T1000 (cell line): Measurements from ENCODE around the gene SLC35B2.
"Not testable (repeated sequence)": the region's sequence is repeated elsewhere in the genome, so short reads cannot be mapped to it uniquely, and the experiment has no call there.

Source experiments
- DNase-seq: peaks from one replicate; lab custom pipeline; 2025; ENCODE audit warnings: mixed read lengths; lab: John Stamatoyannopoulos, UW

SLC35B2 gene

GRCh38 chr6:44234101-44235025 lies 23.0 kb downstream of the SLC35B2 start:
- peak; percentile 46 for DNase-seq

- DNase-seq, result no peak
Observed at GRCh38 chr6:44233567-44234100, 23.7 kb downstream of the SLC35B2 start.

DNA sequence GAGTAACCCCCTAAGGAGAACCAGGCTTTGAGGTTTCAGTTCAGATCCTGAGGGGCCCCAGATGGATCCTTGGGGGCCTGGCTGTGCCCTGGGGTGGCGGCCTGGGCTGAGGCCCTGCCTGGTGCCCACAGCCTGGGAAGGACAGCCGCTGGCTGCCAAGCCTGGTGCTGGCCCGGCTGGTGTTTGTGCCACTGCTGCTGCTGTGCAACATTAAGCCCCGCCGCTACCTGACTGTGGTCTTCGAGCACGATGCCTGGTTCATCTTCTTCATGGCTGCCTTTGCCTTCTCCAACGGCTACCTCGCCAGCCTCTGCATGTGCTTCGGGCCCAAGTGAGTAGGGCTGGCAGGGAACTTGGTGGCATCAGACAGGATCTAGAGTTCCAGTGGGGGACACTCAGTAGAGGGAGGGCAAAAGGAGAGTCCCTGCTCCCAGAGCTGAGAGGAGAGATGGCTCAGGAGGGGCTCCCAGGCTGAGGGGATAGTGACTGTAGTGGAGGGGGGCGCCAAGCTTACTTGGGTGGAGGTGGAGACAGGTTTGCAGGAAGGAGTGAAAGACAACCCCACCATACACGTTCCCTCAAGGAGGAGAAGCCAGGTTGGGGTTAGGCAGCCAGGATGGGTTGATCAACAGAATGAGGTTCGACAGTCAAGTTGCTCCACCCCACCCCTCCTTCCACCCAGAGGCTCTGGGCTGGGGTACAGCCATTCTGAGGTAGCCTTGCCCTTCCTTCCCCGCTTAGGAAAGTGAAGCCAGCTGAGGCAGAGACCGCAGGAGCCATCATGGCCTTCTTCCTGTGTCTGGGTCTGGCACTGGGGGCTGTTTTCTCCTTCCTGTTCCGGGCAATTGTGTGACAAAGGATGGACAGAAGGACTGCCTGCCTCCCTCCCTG lies 24.4 kb downstream of the SLC35B2 start:
- no peak for DNase-seq

GRCh38 chr6:44231426-44231825 lies 25.9 kb downstream of the SLC35B2 start:
- not testable (repeated sequence) for DNase-seq

GRCh38 chr6:44230034-44230675 lies 27.2 kb downstream of the SLC35B2 start:
- DNase-seq, result no peak

- no peak for DNase-seq
Observed at GRCh38 chr6:44229376-44230033, 27.8 kb downstream of the SLC35B2 start.

DNA sequence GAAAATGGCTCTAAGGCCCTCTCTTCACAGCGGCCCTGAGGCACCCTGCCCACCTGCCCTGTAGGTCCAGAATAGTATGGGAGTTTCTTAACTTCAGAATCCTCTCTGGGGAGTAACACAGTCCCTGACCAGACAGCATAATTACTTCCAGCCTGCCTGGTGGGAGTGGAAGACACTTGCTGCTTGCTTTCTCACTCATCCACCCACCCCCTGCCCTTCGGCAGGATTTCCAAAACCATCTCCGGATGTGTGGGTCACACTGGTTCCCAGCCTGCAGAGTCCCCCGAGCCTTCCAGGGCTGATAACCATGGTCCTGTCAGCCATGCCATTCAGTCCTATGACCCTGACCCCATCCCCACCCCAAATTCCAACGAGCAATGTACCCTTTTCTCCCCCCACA lies 28.5 kb downstream of the SLC35B2 start:
- DNase-seq, result no peak

- no peak for DNase-seq
Observed at GRCh38 chr6:44228433-44228832, 28.9 kb downstream of the SLC35B2 start.

- DNase-seq, result no peak
Observed at GRCh38 chr6:44228031-44228430, 29.3 kb downstream of the SLC35B2 start.

DNA sequence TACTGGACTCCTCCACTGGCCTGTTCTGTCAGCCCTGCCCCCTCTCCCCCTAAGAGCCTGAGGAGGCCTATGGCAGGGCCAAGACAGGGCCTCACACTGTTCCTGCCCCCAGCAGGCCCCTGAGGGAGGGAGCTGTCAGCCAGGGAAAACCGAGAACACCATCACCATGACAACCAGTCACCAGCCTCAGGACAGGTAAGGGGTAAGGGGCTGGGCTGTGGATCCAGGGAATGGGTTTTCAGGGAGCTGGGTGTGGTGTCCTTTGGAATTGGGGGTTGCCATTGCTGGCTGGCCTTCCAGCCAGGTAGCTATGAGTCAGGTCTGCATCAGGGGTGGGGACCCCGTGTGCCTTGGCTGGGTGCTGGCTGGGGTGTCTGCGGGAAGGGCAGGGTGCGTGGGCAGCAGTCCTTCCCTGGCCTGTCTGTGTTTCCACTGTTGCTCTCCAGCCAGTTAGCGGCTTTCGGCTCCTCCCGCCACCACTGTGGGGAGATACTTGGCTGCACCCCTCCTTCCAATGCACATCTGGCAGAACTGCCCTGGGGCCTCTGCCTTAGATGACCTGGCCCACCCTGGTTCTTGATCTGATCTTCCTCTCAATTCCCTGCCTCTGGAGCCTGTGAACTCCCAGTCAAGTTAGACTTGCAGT lies 30.1 kb downstream of the SLC35B2 start:
- no peak for DNase-seq

GRCh38 chr6:44226368-44227147 lies 30.8 kb downstream of the SLC35B2 start:
- DNase-seq, result no peak

DNA sequence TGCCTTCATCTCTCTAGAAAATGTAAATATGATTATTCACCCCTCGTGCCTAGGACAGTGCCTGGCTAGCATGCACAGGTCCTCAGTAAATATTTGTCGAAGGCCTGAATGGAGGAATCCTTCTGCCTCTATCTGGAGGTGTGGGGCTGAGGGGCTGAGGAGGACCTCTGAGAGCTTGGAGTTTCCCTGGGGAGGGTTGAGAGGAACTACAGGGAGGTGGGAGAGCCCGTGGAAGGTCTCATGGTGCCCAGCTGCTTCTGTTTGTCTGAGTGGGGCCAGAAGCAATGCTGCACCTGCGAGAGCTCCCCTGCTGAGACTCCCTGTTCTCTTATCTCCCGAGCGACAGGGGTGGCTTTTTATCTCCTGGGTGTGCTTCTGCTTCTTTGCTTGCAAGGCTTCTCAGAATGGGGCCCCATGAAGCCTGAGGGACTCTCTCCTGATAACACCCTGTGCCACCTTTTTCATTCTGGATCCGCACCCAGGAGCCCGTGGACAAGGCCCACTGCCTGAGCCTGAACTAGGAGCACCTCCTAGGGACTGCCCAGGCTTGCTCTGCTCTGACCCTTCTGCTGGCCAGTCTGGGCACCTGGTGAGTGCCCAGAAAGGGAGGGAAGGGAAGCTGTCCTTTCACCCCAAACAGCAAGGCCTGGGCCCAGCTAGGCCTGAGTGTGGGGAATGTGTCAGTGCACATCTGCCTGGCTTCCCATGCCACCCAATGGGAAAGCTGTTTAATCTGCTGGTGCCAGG lies 31.6 kb downstream of the SLC35B2 start:
- DNase-seq, result no peak

- no peak for DNase-seq
Observed at GRCh38 chr6:44224965-44225305, 32.4 kb downstream of the SLC35B2 start.

DNA sequence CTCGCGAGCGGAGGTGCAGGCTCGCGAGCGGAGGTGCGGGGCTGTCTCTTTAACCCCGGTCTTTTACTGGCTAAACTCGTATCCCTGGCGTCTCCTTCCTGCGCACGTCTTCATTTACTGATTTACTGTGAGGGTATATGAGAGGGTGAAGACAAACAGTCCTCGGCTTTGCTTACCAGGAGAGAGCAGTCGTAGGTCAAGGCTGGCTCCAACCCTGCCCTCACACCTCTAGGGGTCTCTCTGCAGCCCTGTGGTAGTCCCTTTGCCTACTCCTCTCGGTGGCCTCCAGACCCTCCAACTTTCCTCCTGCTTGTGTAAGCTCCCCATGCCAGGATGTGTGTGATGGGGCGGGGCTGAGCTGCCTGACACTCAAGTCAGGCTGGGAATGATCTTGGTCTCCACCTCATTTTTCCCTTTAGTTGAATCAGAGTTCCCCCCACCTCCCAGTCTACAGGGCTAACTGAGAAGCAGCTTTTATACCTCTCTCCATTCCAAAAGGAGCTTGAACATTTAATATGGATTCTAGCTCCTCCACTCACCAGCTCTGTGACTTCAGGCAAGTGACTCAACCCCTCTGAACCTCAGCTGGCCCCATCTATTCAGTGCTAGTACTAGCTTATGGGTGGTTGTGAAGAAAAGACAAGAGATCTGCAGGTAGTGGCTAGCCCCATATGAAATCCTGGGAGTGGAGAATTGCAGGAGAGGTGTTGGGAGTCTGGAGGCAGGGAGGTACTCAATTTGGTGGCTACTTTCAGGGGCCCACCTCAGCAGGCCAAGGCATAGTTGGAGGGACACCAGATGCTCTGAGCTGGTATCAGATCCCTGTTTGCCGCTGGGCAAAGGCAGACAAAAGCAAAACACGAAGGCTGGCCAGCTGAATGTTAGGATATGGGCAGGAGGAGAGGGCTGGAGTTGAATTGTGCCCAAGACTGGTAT lies 33.0 kb downstream of the SLC35B2 start:
- DNase-seq, result no peak

GRCh38 chr6:44223319-44224028 lies 33.9 kb downstream of the SLC35B2 start, which contains the start of gene SLC29A1:
Gene SLC29A1, plus strand, starts transcription at chr6:44223595. Its CDS starts 3,719 bp downstream, at chr6:44227314.
- DNase-seq, result peak; percentile 48

- DNase-seq, result no peak
Observed at GRCh38 chr6:44222486-44223318, 34.6 kb downstream of the SLC35B2 start.

DNA sequence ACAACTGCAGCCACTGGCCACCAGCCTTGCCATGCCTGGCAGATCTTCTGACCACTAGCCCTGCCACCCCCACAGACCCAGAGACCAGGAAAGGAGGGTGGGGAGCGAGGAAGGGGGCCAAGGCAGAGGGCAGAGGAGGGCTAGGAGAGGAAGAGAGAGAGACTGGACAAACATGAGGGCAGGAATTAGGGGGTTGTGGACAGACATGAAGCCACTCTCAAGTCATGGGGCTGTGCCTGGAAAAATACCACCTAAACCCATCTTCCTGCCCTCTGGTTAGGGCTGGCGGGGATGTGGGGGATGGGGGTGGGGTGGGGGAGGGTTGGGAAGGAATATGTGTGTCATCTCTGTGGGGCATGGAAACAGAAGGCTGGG lies 35.4 kb downstream of the SLC35B2 start:
- DNase-seq, result no peak
